HG03039 (cell line): ENCODE measurements around the gene PCBP3.

Experiments used
- ATAC-seq: cut with Tn5 transposase; IDR thresholded peaks from one replicate; pipeline ENCODE4 v1.9.1; 2021; ENCODE audit warnings: mild to moderate bottlenecking, moderate library complexity; ENCODE audit not compliant: unreplicated experiment

Gene PCBP3

DNA sequence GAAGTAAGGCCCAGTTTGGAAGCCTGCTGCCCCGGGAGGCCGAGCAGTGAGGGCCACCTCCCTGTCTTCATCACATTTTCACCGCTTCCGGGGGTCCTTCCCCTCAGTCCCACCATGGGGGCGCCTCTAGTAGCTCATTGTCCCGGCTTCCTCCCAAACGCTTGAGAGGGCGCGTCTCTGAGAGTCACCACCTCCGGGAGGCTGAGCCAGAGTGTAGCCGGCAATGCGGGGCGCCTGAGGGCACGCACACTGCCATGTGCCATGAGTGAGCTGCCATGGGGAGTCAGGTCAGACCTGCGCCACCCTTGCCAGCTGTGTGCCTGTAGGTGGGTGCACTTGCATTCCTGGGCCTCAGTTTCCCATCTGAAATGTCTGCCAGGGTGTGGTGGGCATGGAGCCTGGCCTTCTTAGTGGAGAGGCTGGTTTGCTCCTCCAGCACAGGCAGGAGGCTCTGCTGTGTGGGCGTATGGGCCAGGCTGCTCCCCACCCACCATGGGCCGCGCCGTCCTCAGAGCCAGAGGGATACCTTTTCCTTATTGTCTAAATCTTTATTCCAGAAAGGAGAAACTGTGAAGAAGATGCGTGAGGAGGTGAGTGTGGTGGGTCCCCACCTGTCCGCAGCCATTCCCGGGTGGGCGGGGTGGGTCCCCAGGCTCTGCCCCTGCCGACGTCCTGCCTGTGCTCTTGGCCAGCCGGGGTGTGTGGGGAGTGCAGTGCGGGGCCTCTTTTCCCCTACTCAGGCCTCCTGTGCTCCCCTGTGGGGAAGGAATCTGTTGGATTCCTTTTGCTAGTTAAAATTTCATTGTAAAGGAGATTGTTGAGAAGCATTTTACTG, 256.7 kb downstream of the PCBP3 start:
- ATAC-seq, result no peak

DNA sequence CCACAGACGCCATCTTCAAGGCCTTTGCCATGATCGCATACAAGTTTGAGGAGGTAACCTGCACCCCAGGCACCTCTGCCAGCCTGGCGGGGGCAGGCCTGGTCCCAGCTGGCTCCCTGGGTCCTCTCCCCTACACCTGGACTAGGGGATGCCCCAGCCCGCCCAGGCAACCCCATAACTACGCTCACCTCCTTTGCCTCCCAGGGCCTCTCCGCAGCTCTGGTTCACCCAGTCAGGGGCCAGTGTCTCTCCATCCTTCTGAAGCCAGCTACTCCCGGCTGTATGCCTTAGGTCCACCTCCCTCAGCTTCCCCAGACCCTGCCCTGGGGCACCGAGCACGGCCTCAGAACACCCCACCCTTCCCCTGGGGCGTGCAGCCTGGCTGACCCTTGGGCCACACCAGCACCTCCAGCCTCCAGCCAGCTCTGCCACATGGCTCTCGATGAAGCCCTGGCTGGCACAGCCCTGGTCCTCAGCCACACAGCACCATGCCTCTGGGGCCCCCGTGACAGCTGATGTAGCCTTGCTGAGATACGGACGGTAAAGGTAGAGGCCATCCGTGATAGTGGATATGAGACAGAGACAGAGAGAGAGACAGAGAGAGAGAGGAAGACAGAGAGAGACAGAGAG, 257.7 kb downstream of the PCBP3 start:
- ATAC-seq, result no peak

DNA sequence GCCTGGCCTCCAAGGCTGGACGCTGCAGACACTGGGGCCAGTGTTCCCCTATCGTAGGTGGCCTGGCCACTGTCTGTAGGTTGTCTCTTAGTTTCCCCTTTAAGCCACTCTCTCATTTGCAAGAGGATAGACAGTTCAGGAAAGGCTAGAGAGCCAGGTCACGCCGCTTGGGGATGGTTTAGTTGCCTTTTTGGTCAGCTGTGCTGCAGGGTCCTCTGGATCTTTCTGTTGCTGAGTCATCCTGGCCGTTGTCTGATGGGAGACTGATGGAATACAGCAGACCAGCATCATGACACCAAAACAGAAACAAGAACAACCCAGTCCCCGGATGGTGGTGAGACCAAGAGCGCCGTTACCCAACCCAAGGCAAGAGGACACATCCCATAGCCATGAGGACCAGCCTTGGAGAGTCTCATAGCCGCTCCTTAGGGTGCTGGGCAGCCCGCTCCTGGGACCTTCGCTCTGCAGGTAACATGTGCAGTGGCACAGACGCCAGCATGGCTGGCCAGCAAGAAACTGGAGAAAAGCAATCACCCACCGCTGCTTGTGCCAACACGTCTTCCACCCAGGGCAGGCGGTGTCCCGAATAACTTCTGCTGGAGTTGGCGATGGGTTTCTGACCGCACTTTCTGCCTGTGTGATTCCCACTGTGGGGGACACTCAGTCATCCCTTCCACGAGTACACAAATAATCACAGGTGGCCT, 258.9 kb downstream of the PCBP3 start:
- ATAC-seq, result no peak

DNA sequence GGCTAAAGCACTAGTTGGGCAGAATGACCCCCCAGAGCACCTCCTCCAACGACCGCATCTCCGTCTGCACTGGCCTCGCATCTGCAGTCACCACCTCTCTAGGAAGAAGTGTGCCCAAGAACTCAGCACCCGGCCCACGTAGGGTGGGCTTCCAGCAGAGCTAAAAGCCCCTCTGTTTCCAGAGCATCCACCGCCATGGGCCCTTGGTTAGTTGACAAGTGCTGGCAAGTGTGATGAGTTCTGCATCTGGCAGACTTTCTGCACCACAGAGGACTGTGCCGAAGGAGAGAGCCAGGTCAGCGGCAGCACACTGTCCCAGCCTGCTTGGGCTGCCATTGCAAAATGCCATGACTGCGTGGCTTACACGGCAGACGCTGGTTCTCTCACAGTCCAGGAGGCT, 261.7 kb downstream of the PCBP3 start:
- no peak for ATAC-seq

DNA sequence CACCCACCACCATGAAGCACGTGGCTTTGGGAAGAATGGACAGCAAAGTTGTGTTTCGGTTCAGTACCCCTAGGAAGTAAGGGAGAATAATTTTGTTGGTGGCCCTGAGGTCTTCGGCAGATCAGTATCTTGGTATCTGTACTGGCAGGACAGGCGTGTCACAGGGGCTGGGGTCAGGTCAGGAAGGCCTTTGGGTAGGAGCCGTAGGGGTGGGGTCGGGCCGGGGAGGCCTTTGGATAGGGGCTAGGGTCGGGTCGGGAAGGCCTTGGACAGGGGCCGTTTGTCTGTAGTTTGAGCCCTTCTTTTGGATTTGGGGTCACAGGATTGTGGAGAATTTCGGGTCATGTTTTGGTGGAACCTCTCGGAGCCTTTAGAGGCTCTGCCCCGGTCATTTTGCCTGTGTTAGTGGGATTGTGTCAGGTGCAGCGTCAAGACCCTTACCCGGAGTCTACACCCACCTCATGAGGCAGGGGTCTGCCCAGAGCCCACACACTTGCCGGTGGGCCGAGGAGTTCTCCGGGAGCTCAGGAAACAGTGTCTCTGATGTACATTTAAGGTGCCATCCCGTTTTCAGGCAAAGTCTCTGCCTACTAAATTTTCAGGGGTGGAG, 262.8 kb downstream of the PCBP3 start:
- no peak for ATAC-seq

DNA sequence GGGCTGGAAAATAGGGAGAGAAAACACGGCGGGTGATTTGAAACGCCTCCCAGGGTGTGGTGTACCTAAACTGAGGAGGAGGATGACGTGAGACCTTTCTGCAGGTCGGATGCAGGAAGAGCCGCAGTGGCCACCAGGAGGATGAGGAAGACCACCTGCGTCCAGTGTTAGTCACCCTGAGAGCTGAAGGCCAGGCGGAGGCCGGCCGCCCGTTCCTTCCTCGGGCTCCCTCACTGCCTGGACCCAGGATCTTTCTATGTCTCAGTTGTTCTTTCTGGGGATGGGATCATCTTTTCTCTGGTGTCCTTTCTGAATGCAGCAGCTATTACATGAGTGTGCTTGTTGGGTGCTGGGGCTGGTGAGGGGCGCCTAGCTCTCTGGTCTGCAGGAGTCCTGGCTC, 263.3 kb downstream of the PCBP3 start:
- ATAC-seq, result no peak

DNA sequence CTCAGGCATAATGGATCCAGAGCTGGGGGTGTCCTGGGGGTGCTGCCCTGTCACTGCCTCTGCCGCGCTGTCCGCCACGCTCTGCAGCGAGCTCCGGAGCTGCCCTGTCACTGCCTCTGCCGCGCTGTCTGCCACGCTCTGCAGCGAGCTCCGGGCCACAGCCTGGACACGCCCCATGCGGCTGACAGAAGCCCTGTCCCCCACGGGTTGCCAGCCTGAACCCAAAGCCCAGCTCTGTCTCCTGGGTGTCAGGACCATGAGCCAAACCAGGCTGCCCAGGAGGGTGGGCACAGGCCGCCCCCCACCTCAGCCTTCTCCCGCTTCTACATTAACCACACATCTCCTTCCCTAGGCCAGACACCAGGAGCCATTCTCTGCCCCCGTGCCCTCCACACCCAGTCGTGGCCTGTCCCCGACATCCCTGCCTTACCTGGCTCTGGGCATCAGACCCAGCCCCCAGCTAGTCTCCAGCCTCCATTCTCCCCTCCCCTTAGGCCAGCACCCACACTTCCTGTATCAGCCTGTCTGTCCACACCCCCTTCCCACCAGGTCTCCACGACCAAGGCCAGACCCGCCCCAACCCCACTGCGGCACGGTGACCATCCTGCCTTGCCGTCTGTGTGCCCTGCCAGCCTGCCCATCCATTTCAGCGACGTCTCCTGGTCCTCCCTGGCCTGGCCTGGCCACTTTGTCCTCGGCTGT, 265.2 kb downstream of the PCBP3 start:
- no peak for ATAC-seq

DNA sequence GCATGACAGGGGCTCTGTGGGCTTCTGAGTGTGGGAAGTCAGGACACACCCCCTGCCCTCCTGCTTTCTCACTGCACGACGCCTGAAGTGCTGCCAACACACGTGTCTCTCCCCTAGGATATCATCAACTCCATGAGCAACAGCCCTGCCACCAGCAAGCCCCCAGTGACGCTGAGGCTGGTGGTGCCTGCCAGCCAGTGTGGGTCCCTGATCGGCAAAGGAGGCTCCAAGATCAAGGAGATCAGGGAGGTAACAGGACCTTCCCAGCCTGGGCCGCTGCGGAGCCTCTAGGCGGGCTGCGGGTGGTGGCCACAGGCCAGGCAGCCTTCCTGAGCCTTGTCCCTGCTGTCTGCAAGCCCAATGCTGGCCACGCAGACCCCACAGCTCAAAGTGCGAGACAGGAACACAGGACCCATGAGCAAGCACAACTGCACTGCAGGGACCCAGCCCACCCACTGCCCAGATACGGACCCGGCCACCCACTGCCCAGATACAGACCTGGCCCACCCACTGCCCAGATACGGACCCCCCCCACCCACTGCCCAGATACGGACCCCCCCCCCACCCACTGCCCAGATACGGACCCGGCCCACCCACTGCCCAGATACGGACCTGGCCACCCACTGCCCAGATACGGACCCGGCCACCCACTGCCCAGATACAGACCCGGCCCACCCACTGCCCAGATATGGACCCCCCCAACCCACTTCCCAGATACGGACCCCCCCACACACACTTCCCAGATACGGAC, 265.9 kb downstream of the PCBP3 start:
- no peak for ATAC-seq

DNA sequence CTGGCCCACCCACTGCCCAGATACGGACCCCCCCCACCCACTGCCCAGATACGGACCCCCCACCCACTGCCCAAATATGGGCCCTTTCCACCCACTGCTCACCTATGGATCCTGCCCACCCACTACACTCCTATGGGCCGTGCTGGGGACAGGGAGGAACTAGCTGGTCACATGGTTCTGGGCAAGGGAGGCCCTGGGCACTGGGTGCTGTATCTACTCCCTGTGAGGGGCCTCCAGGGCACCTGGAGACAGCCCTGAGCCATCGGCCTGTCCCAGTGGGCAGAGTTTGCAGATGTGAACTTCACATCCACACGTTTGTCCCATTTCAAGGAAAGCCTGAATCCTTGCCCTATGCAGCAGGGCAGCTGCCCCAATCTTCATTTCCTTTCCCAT, 266.6 kb downstream of the PCBP3 start:
- ATAC-seq, result no peak

DNA sequence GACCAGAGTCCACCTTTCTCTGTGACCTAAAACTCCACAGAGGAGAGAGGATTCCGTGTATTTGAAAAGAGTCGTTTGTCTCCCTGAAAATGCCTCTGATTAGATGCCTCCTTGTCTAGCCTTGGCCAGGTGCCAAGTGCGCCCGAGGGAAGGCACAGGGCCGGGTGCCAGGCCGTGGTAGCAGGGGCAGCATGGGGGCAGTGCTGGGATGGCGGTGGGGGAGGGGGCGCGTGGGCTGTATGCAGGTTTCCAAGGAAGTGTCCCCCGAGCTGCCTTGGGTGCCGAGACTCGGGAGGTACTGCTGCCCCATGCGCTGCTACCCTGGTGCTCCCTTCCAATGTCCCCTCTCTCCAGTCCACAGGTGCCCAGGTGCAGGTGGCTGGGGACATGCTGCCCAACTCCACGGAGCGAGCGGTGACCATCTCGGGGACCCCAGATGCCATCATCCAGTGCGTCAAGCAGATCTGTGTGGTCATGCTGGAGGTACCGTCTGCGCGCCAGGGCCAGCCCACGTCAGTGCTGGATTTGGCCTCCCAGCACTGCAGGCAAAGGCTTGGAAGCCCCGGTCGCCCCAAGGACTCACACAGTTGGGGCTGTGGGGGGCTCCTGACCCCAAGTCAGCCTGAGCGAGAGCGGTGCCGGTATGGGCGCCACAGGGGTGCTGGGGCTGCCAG, 267.2 kb downstream of the PCBP3 start:
- no peak for ATAC-seq

DNA sequence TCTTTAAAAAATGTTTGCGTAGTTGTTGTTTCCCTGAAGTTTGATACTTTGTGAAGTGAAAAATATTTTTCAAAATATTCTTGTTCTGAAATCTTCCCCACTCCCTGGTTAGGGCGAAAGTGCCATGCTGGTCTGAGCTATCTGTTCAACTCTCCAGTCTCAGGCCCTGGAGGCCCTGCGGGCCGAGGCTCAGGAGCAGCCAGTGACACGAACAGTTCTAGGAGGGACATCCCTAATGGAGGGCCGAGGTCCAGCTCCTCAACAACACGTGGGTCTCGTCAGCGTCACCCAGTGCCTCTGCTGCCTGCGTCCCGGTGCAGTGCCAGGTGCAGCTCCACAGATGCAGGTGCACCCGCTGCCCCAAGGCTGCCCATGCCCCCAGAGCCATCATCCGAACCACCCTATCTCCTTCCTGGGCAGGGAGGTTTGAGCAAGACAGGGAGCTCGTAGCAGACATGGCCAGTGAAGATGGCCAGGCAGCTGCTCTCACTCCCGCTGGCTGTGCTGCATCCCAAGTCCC, 268.3 kb downstream of the PCBP3 start:
- ATAC-seq, result no peak

DNA sequence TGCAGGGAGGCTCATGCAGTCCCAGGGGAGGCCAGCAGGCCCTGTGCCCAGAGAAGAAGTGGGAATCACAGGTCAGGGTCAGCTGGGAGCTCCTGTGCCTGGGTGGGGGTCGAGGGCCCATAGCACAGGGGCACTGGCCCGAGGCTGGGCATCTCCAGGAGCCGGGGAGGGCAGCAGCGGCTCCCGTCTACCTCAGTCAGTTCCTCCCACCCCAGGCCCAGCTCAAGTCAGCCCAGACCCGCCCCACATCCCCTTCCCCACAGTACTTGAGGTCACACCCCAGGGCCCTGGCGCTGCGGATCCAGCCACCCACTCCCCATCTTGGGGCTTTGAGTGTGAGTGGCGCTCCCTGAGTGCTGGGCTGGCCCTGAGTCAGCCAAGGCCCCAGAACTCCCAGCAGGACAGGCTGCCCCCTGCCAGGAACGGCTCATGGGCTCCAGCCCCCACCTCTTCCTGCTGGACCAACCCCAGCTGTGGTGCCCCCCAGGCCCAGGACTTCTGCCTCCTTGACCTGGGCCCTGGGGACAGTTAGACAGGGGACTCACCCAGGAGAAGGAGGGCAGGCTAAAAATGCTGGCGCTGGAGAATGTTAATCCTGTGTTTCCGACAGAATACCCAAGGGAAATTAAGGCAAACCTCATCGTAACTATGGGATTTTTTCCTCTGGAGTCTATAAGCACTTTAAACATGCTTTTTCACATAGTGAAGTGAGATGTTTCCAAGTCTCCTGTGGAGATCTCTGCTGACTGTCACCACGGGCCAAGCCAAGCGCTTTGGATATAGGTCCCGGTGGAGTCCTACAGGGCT, 269.3 kb downstream of the PCBP3 start:
- ATAC-seq, result no peak

DNA sequence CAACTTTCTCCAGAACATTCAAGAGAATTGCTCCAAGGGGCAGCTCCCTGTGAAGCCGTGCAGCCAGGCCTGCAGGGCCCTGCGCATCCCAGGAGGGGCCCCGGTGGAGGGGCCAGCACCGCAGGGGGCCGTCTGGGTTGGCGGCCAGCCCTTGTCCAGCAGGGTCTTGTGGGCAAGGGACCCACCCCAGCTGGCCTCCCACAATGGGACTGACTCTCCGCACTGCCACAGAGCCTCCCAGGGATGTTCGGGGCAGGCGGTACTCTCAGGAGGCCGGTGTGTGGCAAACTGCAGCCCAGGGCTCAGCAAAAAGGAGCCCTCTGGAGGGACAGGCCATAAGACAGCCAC, 269.9 kb downstream of the PCBP3 start:
- no peak for ATAC-seq

DNA sequence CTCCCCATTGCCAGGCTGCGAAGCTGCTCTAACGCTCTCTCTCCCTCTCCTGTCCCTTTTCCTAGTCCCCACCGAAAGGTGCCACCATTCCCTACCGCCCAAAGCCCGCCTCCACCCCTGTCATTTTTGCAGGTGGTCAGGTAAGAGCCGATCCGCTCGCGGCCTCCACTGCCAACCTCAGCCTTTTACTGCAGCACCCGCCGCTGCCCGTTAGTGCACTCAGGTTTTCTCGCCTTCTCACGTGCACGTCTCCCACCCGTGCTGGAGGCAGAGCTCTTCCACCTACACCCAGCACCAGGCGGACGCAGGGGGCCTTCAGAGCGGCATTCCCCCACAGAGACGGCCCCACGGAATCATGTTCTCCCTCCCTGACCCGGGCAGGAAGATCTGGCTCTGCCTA, 270.4 kb downstream of the PCBP3 start:
- no peak for ATAC-seq

DNA sequence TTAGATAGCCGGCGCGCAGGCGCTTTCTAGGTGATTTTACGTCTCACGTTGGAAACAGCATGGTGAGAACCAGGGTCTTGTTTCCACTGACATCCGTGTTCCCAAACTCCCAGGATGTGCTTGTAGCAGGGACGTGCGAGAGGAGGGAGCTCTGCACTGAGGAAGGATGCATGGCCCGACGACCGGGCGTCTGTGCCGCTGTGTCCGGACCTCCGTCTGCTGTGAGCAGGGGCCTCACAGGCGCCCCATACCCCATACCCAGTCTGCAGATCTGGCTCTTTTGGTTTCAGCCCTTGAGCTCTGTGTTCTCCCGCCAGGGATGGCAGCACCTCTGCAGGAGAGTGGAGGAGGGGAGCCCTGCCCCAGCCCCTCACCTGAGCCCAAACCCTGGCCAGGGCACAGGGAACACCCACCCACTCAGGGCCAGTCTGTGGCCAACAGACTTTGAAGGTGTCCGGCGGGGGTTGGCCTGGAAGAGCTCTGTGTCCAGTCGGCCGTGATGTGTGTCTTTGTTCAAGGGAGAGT, 270.9 kb downstream of the PCBP3 start:
- no peak for ATAC-seq

DNA sequence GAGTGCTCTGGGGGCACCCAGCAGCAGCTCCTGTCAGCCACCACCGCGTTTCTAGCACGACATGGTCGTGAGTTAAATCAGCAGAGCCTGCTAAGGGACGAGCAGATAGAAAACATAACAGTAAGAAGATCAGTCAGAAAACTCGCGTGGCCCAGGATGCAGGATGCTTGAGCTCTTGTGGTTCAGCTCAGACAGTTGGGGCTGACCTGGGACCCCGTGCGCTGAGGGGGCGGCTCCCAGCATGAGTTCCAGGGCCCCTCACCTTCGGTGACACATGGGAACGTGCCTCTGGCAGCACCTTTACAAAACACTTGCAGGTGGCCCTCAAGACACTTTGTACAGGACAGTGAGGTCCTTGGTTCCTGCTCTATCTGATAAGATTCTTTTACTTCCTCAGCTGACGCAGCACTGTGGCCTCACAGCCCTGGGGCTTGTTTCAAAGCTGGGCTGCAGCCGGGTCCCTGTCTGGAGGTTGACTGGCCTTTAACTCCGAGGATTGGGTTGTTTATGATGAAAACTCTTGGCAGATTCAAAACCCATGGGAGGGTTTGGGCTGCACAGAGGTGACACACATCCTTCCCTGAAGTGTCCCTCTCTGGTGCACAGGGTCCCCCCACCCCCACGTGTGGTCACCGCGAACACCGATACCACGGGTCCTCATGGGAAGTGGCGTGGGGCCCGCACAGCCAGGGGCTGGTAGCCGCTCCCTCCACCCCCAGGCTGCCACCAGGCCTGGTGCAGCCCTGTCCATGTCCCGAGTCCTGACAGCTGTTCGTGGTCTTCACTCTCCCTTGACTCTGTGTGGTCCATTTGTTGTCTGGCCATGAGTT, 272.7 kb downstream of the PCBP3 start:
- no peak for ATAC-seq

DNA sequence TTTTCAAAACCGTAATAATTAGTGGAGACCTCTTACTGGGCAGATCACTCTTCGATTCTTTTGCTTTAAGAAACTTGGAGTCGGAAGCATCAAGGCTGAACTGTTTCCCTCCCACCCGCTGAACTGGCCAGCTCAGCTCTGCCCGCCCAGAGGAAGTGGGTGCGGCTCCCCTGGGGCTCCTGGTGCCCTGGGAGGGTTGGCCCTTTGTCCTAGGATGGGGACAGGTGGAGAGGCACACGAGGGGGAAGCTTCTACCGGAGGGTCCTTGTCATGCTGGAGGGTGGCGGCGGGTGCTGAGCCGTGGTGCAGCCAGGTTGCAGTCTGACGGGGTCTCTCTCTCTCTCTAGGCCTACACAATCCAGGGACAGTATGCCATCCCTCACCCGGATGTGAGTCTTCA, 273.7 kb downstream of the PCBP3 start:
- no peak for ATAC-seq

DNA sequence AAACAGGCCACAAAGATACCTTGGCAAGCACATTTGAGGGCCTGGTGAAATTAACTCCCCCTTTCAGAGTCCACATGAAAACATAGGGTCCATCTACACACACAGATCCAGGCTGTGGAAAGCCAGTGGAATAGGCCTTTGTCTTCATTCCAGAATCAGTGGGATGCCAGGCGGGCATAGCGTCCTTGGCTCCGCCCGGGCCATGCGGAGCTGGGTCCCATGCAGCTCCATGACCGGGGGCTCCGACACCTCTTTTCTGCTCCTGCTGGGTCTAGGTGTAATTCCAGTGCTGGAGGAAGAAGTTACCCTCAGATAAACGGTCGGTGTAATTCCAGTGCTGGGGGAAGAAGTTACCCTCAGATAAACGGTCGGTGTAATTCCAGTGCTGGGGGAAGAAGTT, 274.5 kb downstream of the PCBP3 start:
- no peak for ATAC-seq
